OCI-LY3 (cell line): Measurements from ENCODE around the gene TOP1.

Source experiments
- EZH2phosphoT487 ChIP-seq: fragments of 200-600 bp; shearing (Covaris generic); IDR thresholded peaks from 2 replicates; pipeline ENCODE4 v1.6.1; 2018; ENCODE audit warnings: antibody characterized with exemption, mixed run types, low read depth
- TF ChIP-seq, protein P1 (sequence below): fragments of 200-600, 300-600 bp; sonication (generic); IDR thresholded peaks from 2 replicates; pipeline ENCODE4 v1.5.1; 2014; ENCODE audit warnings: antibody characterized with exemption, low read length, low read depth

DNA sequence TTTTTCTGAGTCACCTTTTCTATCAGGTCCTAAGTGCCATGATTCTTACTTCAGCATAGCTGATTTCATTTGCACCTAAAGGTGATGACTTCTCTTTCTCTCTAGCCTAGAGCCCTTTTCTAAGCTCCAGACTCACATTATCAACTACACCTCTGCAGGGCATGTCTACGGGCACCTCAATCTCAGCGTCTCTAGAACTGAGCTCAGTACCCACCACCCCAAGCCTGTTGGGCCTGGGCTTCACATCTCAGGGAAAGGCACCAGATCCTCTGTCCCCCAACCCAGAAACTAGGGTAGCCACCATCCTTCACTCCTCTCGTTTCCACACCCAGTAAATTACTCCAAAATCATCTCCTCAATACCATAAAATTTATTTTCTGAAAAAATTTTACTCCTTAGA lies 98.1 kb downstream of the TOP1 start:
- TF ChIP-seq, protein P1, sequence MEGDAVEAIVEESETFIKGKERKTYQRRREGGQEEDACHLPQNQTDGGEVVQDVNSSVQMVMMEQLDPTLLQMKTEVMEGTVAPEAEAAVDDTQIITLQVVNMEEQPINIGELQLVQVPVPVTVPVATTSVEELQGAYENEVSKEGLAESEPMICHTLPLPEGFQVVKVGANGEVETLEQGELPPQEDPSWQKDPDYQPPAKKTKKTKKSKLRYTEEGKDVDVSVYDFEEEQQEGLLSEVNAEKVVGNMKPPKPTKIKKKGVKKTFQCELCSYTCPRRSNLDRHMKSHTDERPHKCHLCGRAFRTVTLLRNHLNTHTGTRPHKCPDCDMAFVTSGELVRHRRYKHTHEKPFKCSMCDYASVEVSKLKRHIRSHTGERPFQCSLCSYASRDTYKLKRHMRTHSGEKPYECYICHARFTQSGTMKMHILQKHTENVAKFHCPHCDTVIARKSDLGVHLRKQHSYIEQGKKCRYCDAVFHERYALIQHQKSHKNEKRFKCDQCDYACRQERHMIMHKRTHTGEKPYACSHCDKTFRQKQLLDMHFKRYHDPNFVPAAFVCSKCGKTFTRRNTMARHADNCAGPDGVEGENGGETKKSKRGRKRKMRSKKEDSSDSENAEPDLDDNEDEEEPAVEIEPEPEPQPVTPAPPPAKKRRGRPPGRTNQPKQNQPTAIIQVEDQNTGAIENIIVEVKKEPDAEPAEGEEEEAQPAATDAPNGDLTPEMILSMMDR, result no peak
- TF ChIP-seq EZH2phosphoT487, result no peak
